Activated T-cell treated with anti-CD3 and anti-CD28 coated beads, Interleukin-2, amount 50 U/mL, for 72 hours (primary cell): ENCODE measurements around the gene SACS. TPM values are rescaled to one million over a fixed set of nuclear protein-coding genes. Genes with fewer than 3 reads are reported as not detected.
A peak's percentile ranks its signal among the peaks of the same experiment; 100 is the strongest.

Experiments used
- ATAC-seq, 2 donors: fragments of 150-1000 bp; cut with Tn5 transposase; replicated peaks in 1 of 2; 2 replicates each; pipeline ENCODE4 v1.10.0; 2021; ENCODE audit warnings: moderate library complexity in 2 of 2, mild to moderate bottlenecking in 1 of 2
- DNase-seq, 2 donors: peaks; one replicate each; pipeline ENCODE4 v3.0.0; 2021 to 2022; ENCODE audit warnings: mixed read lengths in 1 of 2
- H3K27ac Mint-ChIP-seq: one replicate; pipeline ENCODE4 v1.8.0; 2022; ENCODE audit warnings: mild to moderate bottlenecking, moderate library complexity, mixed read lengths
- H3K27me3 Mint-ChIP-seq: one replicate; pipeline ENCODE4 v1.8.0; 2022; ENCODE audit warnings: low read depth, mixed read lengths
- H3K36me3 Mint-ChIP-seq, 2 donors: one replicate each; pipeline ENCODE4 v1.8.0; 2022; ENCODE audit warnings: mixed read lengths in 2 of 2, mild to moderate bottlenecking in 1 of 2; ENCODE audit not compliant: insufficient read depth in 2 of 2
- H3K4me1 Mint-ChIP-seq: one replicate; pipeline ENCODE4 v1.8.0; 2022; ENCODE audit warnings: low read depth, mixed read lengths
- H3K4me3 Mint-ChIP-seq, 2 donors: one replicate each; pipeline ENCODE4 v1.8.0; 2022; ENCODE audit warnings: mild to moderate bottlenecking in 2 of 2, mixed read lengths in 2 of 2, moderate library complexity in 2 of 2
- H3K9me3 Mint-ChIP-seq, 2 donors: one replicate each; pipeline ENCODE4 v1.8.0; 2022; ENCODE audit warnings: mixed read lengths in 2 of 2
- total RNA-seq, 2 donors: library from RNA; stranded (reverse); gene quantifications; one replicate each; pipeline ENCODE4 v1.2.3, GENCODE V29; 2022

SACS gene
- total RNA-seq, 2 donors from 2014 or later: 29.1 to 31.1 TPM

DNA sequence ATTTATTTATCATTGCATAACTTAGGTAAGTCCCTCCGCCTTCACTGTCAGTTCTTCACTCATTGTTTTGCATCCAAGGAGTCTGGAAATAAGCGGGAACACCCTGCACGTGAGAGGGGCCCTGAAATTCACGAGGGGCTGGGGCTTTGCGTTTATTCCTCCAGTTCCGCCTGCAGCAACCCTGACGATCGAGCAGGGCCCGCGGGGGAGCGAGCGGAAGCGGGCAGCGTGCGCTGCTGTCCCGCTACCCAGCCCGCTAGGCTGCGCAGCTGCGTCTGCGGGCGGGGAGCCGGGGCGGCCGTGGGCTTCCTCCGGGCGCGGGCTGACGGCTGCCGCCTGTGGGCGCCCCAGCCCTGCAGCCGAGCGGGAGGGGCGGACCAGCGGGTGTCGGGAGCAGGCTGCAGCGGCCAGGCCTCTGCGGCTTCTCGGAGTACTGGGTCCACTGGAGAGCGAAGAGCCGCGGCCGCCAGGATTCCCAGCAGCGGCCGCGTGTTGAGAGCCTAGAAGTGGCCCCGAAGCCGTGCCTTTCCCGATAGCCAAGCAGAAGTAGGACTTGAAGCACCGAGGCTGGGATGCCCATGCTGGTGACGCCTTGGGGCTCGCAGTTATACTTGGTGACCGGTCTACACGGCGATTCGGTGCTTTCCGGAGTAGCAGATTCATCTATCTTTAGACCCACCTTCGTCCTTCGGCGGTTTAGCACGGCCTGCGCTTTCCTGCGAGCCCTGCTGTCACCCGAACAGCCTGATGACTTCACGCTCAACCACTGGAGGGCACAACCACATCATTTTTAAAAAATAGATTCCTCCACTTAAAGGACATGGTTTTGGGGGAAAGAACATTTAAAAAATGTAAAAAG, 32.9 kb upstream of the SACS start:
- H3K27ac Mint-ChIP-seq: no peak overlapping the region
- H3K36me3 Mint-ChIP-seq: peaks cover 0 to 2% of the 10 kb centered on the region in 2 donors
- H3K27me3 Mint-ChIP-seq: peaks cover 16% of the 10 kb centered on the region
- H3K9me3 Mint-ChIP-seq: peaks cover 0 to 1% of the 10 kb centered on the region in 2 donors
- peak; percentile 91 to 93 for ATAC-seq
- peaks cover 8% of the 10 kb centered on the region for H3K4me1 Mint-ChIP-seq
- H3K4me3 Mint-ChIP-seq: peak overlapping the region; percentile 74 to 78
- peak; percentile 67 to 71 for DNase-seq

- Mint-ChIP-seq H3K4me1 (peaks cover 8% of the 10 kb centered on the region), H3K27ac (no peak overlapping the region), H3K4me3 (no peak overlapping the region), H3K27me3 (peaks cover 16% of the 10 kb centered on the region), H3K9me3 (peaks cover 0 to 1% of the 10 kb centered on the region in 2 donors), H3K36me3 (peaks cover 0 to 2% of the 10 kb centered on the region in 2 donors)
- DNase-seq (no peak), ATAC-seq (no peak)
Measured at GRCh38 chr13:23463661-23464060, 30.2 kb upstream of the SACS start.

GRCh38 chr13:23462815-23463559, 29.5 kb upstream of the SACS start:
- peaks cover 0 to 2% of the 10 kb centered on the region in 2 donors for H3K36me3 Mint-ChIP-seq
- H3K9me3 Mint-ChIP-seq: peaks cover 0 to 1% of the 10 kb centered on the region in 2 donors
- H3K4me1 Mint-ChIP-seq: peaks cover 8% of the 10 kb centered on the region
- H3K27me3 Mint-ChIP-seq: peaks cover 16% of the 10 kb centered on the region
- no peak overlapping the region for H3K4me3 Mint-ChIP-seq
- peak overlapping the region; percentile 31 for H3K27ac Mint-ChIP-seq
- ATAC-seq (peak; percentile 30 to 46), DNase-seq (no peak)

DNA sequence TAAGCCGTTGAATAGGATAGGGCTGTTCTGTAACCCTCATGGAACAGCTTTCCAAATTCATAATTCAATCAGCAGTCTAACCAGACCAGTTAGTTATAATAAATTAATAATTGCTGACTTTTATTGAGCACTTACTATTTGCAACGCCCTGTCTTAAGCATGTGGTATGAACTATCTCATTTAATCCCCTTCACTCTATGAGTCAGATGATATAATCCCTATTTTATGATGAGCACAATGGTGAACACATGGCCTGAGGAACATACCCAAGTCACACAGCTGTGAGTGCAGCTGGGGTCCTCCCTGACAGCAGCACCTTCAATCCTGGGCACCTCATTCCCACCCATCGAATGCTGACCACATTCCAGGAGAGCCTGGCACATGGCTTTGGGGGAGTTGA, 28.0 kb upstream of the SACS start:
- Mint-ChIP-seq H3K27me3 (peaks cover 16% of the 10 kb centered on the region), H3K27ac (no peak overlapping the region), H3K4me1 (peaks cover 8% of the 10 kb centered on the region), H3K9me3 (peaks cover 0 to 1% of the 10 kb centered on the region in 2 donors), H3K36me3 (peaks cover 0 to 2% of the 10 kb centered on the region in 2 donors), H3K4me3 (no peak overlapping the region)
- no peak for ATAC-seq
- no peak for DNase-seq

GRCh38 chr13:23460921-23461320, 27.4 kb upstream of the SACS start:
- H3K4me3 Mint-ChIP-seq: no peak overlapping the region
- ATAC-seq (no peak), DNase-seq (no peak)
- peaks cover 16% of the 10 kb centered on the region for H3K27me3 Mint-ChIP-seq
- H3K27ac Mint-ChIP-seq: no peak overlapping the region
- H3K4me1 Mint-ChIP-seq: peaks cover 8% of the 10 kb centered on the region
- H3K9me3 Mint-ChIP-seq: peaks cover 0 to 1% of the 10 kb centered on the region in 2 donors
- peaks cover 0 to 2% of the 10 kb centered on the region in 2 donors for H3K36me3 Mint-ChIP-seq

DNA sequence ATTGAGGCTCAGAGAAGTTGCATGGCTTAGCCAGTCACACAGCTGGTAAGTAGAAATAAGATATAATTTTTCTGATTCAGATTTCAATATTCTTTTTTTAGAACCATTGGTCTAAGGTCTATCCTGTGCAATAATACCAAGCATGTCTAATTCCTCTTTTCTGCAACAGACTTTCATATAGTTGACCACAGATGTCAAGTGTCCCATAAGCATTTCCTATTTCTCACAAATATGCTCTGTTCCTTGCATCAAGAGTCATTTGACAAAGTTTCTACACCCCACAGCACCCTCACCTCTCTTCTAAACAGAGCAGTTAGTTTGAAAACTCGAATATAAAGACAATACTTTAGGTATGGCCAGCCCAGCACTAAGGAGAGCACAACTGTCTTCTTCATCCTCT, 26.8 kb upstream of the SACS start:
- peaks cover 12% of the 10 kb centered on the region for H3K27me3 Mint-ChIP-seq
- peaks cover 8% of the 10 kb centered on the region for H3K4me1 Mint-ChIP-seq
- ATAC-seq: no peak

DNA sequence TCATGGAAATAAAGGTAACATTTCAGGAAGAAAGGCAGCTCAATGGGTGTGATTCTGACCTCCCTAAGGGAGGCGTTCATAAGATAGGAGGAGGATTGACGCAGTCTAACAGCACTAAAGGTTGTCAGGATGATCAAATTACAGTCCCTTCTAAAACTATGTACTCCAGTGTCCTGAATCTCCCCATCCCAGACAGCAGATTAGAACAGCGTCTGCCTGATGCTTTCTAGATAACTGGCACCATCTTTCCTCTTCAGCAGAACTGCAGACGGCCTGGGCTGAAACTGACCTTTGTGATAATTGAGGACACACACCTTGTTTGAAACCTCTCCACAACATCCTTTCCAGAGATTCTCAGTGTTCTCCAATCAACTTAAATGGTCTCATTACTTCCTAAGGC, 25.5 kb upstream of the SACS start:
- no peak overlapping the region for H3K4me3 Mint-ChIP-seq
- H3K27ac Mint-ChIP-seq: no peak overlapping the region
- peaks cover 8% of the 10 kb centered on the region for H3K4me1 Mint-ChIP-seq
- H3K36me3 Mint-ChIP-seq: no peaks in the 10 kb centered on the region
- no peak for ATAC-seq
- peaks cover 6% of the 10 kb centered on the region for H3K27me3 Mint-ChIP-seq
- H3K9me3 Mint-ChIP-seq: no peaks in the 10 kb centered on the region
- DNase-seq: no peak

More for the DNA sequence above, 26.8 kb upstream of the SACS start:
- peaks cover 0 to 1% of the 10 kb centered on the region in 2 donors for H3K9me3 Mint-ChIP-seq
- peaks cover 0 to 2% of the 10 kb centered on the region in 2 donors for H3K36me3 Mint-ChIP-seq
- no peak overlapping the region for H3K27ac Mint-ChIP-seq
- H3K4me3 Mint-ChIP-seq: no peak overlapping the region
- no peak for DNase-seq

DNA sequence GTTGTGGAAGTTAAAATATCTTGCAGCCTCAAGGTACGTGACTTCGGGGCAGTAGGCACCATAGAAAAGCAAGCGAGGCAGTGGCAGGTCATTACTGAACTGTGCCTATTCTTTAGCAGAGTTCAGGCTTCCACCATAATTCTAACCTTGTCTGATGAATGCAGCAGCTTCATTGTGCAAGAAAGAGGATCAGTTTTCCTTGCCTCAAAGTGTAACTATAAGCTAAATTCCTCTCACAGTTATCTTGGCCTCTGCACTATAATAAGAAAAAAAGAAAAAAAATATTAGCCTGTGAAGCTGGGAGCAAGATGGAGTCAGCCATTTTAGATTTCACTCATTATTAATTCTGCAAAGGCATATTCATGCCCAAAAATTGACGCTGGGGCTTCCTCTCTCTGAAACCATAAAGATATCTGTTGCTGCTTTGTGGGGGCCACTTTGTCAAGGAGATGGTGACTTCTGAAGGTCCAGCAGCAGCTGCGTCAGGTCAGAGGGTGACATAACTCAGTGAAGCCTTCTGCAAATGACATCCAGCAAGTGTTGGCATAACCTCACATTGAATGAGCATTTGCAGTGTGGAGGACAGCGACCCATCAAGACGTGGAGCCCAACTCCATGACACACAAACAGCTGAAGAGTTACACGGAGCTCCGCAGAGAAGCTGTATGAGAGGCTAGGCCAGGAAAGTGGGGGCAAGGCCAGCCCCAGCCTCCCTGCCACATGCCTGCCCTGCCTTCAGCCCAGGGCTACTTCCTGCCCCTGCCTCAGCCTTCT, 23.1 kb upstream of the SACS start:
- Mint-ChIP-seq H3K4me3 (no peak overlapping the region), H3K27ac (no peak overlapping the region), H3K36me3 (no peaks in the 10 kb centered on the region), H3K9me3 (no peaks in the 10 kb centered on the region), H3K4me1 (no peaks in the 10 kb centered on the region), H3K27me3 (no peaks in the 10 kb centered on the region)
- ATAC-seq: no peak
- DNase-seq: no peak

DNA sequence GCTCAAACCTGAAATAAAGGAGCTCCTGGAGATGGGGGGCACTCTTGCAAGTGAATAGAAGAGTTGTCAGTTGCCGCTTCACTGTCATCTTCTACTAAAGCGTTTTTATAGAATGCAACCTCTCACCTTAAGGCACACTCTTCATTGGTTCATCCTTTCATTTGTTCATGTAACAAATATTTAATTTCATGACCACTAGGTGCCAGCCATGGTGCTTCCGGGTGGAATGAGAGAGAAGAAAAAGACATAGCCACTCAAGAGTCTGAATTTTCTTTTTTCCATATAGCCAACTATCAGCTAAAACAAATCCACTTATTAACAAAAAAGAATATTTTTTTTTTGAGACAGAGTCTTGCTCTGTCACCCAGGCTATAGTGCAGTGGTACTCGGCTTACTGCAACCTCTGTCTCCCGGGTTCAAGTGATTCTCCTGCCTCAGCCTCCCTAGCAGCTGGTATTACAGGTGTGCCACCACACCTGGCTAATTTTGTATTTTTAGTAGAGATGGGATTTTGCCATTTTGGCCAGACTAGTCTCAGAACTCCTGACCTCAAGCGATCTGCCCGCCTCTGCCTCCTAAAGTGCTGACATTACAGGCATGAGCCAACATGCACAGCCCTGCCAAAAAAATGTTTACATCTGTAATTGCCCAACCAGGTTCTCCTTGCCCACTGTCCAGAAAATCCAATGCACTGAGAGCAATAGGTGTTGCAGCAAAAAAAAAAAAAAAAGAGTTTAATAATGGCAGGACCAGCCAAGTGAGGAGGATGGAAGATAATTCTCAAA, 22.1 kb upstream of the SACS start:
- ATAC-seq: no peak
- no peak for DNase-seq
- Mint-ChIP-seq H3K4me1 (no peaks in the 10 kb centered on the region), H3K36me3 (no peaks in the 10 kb centered on the region), H3K27ac (no peak overlapping the region), H3K27me3 (no peaks in the 10 kb centered on the region), H3K9me3 (no peaks in the 10 kb centered on the region), H3K4me3 (no peak overlapping the region)

GRCh38 chr13:23453132-23453531, 19.6 kb upstream of the SACS start:
- no peak for DNase-seq
- no peaks in the 10 kb centered on the region for H3K36me3 Mint-ChIP-seq
- H3K27me3 Mint-ChIP-seq: peaks cover 5% of the 10 kb centered on the region
- no peak overlapping the region for H3K4me3 Mint-ChIP-seq
- no peak for ATAC-seq
- H3K9me3 Mint-ChIP-seq: no peaks in the 10 kb centered on the region
- no peak overlapping the region for H3K27ac Mint-ChIP-seq
- H3K4me1 Mint-ChIP-seq: no peaks in the 10 kb centered on the region

DNA sequence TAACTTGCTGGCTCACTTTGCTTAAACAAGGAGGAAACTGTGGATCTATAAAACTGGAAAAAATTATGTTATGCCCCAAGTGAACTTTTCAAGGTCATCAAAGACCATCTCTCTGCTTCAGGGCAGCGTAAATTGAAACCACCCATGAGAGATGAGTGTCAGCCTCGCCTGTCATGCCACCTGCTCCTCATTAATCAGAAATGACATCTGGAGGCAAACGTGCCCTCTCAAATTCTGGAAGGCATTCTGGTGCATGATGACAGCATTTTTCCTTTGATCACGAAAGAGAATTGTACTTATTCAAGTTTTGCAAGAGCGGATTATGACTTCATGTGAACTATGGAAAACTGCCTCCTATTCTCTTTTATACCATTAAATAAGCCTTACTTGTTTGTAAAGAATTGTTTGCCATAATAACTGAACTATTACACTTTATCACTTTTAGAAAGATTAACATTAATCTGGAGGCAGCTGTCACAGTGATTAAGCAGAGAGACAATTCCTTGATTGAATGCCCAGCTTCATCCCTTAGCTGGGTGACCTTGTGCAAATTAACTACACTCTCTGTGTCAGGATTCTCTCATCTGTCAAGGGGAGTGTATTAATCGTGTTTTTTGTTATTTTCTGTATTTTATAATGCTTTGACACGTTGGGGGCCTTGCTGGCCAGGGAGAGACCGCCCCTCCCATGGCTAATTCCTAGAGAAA, 17.0 kb upstream of the SACS start:
- Mint-ChIP-seq H3K27ac (no peak overlapping the region), H3K9me3 (no peaks in the 10 kb centered on the region), H3K27me3 (peaks cover 5% of the 10 kb centered on the region), H3K4me1 (no peaks in the 10 kb centered on the region), H3K36me3 (no peaks in the 10 kb centered on the region), H3K4me3 (no peak overlapping the region)
- DNase-seq (no peak), ATAC-seq (no peak)
